HG03469 (cell line): ENCODE data around the gene CNOT10.
"Not testable (repeated sequence)": the region's sequence is repeated elsewhere in the genome, so short reads cannot be mapped to it uniquely, and the experiment has no call there.

ENCODE experiments used
- ATAC-seq: cut with Tn5 transposase; IDR thresholded peaks from one replicate; pipeline ENCODE4 v1.9.1; 2021; ENCODE audit warnings: mild to moderate bottlenecking, moderate library complexity, moderate number of reproducible peaks; ENCODE audit not compliant: unreplicated experiment

Gene CNOT10, protein sequence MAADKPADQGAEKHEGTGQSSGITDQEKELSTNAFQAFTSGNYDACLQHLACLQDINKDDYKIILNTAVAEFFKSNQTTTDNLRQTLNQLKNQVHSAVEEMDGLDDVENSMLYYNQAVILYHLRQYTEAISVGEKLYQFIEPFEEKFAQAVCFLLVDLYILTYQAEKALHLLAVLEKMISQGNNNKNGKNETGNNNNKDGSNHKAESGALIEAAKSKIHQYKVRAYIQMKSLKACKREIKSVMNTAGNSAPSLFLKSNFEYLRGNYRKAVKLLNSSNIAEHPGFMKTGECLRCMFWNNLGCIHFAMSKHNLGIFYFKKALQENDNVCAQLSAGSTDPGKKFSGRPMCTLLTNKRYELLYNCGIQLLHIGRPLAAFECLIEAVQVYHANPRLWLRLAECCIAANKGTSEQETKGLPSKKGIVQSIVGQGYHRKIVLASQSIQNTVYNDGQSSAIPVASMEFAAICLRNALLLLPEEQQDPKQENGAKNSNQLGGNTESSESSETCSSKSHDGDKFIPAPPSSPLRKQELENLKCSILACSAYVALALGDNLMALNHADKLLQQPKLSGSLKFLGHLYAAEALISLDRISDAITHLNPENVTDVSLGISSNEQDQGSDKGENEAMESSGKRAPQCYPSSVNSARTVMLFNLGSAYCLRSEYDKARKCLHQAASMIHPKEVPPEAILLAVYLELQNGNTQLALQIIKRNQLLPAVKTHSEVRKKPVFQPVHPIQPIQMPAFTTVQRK

DNA sequence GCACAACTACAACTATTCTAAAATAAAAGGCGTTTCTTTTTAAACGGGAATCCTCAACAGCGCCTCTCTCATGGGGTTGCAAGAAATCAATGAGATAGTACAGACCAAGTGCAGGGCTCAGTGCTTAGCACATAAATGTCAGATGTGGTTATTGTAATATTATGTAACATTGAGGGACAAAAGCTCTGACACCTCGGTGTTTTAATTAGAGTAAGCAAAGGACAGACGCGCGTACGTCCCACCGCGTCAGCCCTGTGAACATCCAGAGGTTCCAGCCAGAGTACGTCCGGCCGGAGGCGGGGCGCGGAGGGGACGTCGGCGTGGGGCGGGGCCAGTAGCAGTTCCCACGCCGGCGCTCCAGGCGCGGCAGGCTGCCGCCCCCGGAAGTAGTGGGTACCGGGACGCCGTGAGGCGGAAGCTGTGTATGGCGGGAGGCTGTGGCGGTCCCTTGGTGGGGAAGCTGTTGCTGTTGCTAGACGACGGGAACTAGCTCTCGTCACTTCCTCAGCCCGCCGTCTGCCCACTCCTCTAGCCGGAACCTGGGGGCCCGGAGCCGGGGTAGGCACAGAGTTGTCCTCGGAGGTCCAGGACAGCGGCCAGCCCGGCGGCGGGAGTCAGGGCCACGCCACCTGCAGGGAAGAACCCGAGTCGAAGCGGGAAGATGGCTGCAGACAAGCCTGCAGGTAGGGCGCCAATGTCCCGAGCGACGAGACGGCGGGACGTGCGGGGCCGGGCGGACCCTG is at the start of gene CNOT10:
TSS of gene CNOT10 (plus strand) at position 389 of the 743 bp plus-strand sequence. CDS start at position 662, 273 bp downstream.
- peak; percentile 97 for ATAC-seq

DNA sequence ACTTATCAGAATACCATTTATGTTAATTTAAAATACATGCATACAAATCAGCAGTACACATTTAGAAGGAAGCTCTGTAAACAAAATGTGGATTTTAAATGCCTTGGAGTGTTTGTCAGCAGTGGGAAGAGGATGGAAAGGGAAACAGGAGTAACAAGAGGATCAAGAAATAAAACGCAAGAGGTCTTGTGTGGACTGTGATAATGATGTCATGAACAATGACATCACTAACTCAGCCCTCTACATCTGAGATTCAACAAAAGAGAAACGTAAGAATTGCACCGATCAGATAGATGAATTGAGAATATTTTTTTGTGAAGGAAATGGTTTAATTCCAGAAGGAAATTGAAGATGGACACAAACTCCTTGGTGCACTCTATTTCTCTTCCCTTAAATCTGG is 44.0 kb upstream of the CNOT10 start:
- no peak for ATAC-seq

DNA sequence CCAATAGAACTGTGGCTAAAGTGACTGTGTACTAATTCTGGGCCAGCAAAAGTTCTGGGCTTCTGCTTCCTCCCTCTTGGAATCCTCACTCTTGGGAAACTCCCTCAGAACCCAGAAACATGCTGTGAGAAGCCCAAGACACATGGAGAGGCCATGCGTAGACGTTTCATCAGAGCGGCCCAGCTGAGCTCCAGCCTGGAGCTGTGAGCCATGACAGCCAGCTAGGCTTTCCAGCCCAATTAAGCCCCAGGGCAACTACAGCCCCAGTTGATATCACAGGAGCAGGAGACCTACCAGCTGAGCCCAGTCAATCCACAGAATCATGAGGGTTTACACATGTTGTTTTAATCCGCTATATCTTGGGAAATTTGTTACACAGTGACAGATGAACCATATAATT is 43.6 kb upstream of the CNOT10 start:
- no peak for ATAC-seq

DNA sequence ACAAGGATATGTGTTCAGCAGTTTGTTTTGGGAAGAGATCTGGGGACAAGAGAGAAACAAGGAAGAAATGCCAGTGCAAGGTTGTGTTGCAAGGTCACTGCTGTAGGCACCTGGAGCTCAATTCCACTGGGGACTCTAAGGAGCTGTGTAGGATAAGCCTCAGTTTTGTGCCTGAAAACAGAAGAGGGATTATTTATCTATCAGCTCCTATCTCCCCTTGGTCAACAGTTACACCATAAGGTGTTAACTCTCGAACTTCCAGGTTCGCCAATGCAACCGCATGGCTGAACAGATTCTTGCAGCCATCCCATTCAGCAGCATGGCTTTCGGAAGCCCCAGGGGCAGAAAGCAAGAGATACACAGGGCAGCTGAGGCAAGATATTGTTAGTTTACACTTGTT is 41.6 kb upstream of the CNOT10 start:
- ATAC-seq = no peak

DNA sequence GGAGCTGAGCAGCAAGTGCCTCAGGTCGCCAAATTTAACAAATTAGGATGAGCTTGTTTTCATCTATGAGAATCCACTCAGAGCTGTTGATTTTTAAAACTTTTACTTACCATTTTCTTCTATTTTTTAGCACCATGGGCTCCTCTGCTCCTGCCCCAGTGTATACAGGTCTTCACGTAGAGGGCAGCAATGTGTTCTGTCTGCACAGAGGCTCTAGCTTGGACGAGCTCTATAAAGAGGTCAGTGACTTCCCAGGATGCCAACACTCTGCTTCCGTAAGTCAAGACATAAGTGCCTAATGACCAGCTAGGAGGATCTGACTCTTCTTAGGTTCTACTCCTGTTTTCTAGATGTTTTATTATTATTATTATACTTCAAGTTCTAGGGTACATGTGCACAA is 41.2 kb upstream of the CNOT10 start:
- ATAC-seq = no peak

DNA sequence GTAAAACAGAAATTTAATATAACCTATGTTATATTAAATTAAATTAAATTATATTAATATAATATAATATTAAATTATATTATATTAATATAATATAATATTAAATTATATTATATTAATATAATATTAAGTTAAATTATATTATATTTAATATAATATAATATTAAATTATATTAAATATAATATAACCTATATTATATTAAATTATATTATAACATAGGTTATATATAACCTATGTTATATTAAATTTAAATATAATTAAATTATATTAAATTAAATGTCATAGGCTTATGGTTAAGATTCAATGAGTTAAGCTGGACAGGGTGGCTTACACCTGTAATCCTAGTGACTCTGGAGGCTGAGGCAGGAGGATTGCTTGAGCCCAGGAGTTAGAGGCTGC is 40.6 kb upstream of the CNOT10 start:
- ATAC-seq = no peak

DNA sequence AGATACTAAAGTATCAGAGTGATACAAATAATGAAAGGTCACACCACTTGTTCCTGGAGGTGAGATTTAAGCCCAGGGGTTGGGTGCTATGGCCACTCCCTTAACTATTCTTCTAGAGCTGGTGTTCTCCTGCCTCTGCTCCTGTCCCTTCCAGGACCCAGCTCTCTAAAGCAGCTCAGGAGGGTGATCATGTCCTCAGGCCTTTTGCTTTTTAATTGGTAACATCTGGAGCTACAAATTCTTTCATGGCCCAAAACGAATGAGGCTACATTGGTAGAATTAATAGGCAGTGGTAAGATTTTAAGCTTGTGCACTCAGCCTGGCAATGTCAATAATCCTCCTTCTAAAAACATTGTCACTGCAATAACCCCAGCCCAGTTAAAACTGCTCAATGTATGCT is 38.2 kb upstream of the CNOT10 start:
- ATAC-seq = no peak

DNA sequence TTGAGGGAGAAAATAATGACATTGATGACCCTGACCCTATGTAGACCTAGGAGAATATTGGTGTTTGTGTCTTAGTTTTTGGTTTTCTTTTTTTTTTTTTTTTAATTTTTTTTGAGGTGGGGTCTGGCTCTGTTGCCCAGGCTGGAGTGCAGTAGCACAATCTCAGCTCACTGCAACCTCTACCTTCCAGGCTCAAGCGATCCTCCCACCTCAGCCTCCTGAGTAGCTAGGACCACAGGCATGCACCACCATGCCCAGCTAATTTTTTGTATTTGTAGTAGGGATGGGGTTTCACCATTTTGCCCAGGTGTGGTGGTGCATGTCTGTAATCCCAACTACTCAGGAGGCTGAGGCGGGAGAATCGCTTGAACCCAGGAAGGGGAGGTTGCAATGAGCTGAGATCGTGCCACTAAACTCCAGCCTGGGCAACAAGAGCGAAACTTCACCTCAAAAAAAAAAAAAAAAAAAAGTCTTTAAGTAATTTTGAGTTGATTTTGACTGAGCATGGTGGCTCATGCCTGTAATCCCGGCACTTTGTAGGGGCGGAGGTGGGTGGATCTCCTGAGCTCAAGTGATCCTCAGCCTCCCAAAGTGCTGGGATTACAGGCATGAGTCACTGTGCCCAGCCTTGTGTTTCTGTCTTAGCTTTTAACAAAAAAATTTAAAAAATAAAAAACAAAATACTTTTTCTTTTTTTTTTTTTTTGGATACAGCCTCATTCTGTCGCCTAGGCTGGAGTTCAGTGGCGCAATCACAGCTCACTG is 32.5 kb upstream of the CNOT10 start:
- not testable (repeated sequence) for ATAC-seq

DNA sequence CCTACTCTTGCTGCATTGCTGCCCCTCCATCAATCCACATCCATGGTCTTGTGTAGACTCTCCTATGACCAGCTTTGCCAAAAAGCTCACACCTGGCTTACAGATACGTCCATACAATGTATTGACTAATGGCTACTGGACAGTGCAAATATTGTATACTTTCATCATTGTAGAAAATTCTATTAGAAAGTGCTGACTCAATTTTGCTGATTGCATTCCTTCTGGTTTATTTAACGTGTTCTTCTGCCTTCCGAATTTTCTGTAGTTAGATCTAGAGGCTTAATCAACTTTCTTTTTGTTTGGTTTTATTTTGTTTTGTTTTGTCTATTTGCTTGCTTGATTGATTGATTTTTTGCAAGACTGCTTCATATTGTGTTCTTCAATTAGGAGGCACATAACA is 29.8 kb upstream of the CNOT10 start:
- no peak for ATAC-seq

DNA sequence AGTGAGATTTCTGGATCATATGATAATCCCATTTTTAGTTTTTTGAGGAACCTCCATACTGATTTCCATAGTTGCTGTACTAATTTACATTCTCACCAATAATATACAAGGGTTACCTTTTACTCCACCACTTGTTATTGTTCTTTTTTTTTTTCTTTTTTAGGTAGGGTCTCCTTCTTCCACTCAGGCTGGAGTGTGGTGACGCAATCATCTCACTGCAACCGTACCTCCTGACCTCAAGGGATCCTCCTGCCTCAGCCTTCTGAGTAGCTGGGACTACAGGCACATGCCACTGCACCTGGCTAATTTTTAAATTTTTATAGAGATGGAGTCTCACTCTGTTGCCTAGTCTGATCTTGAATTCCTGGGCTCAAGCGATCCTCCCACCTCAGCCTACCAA is 24.4 kb upstream of the CNOT10 start:
- ATAC-seq = no peak

DNA sequence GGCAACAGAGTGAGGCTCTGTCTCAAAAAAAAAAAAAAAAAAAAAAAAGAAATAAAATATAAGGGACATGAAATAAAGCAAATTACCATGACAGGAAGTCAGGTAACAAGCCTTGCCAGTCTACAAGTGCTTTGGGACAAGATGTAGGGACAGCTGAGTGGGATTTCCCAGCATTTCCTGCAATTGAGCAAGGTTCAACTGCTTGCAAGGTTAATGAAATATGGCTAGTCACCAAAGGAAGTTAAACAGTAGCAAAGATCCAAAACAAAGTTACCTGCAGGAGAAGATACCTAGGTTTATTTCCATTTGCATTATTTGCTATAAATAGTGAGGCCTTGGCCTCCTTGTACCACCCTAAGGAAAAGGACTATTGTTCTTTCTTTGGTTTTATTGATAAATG is 22.3 kb upstream of the CNOT10 start:
- ATAC-seq = no peak

DNA sequence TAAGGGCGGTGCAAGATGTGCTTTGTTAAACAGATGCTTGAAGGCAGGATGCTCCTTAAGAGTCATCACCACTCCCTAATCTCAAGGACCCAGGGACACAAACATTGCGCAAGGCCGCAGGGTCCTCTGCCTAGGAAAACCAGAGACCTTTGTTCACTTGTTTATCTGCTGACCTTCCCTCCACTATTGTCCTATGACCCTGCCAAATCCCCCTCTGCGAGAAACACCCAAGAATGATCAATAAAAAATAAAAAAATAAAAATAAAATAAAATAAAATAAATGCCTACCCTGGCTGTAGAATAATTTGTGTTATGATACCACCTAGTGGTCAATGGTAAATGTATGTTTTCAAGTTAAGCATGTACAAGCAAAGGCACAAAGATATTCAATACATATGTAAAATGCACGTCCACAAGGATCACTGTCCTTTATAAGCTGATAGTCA is 20.3 kb upstream of the CNOT10 start:
- ATAC-seq = not testable (repeated sequence)

DNA sequence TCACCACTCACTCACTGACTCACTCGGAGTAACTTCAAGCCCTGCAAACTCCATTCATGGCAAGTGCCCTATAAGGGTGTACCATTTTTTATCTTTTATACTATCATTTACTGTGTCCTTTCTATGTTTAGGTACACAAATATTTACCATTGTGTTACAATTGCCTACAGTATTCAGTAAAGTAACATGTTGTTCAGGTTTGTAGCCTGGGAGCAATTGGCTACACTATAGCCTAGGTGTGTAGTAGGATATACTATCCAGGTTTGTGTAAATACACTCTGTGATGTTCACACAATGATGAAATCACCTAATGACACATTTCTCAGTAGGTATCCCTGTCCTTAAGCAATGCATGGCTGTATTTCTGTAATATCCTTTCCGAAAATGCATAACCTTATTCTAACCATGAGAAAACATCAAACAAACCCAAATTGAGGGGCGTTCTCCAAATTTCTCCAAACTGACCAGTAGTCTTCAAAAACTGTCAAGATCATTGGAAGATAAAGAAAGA is 17.9 kb upstream of the CNOT10 start:
- no peak for ATAC-seq

DNA sequence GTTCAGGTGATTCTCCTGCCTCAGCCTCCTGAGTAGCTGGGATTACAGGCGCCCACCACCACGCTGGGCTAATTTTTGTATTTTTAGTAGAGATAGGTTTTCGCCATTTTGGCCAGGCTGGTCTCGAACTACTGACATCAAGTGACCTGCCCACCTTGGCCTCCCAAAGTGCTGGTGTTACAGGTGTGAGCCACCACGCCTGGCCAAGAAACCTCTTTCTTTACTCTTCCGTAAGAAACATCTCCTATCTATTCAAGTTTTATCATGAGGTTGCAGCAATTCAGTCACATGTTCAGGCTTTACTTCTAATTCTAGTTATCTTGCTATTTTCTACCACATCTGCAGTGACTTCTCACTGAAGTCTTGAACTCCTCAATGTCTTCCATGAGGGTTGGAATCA is 15.8 kb upstream of the CNOT10 start:
- not testable (repeated sequence) for ATAC-seq

DNA sequence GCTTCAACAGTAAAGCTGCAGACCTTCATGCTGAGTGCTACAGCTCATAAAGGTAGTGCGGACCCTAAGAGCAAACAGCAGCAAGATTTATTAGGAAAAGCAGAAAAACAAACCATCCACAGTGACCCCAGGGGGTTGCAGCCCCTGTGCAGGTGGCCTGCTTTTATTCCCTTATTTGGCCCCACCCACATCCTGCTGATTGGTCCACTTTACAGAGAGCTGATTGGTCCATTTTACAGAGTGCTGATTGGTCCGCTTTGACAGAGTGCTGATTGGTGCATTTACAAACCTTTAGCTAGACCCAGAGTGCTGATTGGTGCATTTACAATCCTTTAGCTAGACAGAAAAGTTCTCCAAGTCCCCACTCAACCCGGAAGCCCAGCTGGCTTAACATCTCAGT is 11.3 kb upstream of the CNOT10 start:
- ATAC-seq = not testable (repeated sequence)

DNA sequence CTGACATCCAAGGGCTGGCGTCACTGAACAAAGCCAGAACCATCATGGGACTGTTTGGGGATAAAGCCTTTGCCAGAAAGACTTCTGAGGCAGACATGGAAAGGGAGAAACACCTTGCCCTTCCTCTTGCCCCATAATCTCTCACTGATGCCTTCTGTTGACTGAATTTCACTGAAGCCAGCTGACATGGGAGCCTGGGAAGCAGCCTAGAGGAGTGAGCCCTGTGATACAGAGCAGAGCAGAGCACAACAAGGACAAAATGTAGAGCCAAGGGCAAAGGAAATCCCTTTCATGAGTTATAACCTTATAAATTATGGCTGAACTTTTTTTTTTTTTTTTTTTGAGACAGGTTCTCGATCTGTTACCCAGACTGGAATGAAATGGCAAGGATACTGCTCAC is 9.8 kb upstream of the CNOT10 start:
- no peak for ATAC-seq

DNA sequence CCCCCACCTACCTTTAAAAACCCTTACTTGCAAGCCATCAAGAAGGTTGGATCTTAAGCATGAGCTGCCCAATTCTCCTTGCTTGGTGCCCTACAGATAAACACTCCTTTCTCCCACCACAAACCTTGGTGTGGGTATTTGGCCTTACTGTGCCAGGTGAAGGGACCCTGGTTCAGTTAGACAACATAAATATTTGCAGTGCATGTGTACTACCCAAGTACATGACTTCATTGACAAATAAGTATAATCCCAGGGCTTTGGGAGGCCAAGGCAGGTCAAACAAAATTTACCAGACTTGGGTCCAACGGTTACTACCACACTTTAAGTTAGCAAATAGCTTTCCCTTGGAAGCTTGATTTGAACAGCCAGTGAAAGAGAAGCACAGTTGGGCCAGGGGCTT is 9.3 kb upstream of the CNOT10 start:
- no peak for ATAC-seq

DNA sequence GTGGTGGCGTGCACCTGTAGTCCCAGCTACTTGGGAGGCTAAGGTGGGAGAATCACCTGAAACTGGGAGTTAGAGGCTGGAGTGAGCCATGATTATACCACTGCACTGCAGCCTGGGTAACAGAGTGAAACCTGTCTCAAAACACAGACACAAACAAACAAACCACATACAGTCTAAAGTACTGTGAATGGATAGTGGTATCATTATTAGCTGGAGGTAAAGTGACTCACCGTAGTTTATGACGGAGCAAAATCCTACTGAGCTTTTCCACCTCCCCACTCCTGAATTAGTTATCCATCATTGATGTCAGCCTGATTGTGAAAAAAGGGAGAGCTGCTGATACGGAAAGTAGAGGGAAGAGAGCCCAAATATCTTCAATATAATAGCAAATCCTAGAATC is 3.2 kb upstream of the CNOT10 start:
- no peak for ATAC-seq

DNA sequence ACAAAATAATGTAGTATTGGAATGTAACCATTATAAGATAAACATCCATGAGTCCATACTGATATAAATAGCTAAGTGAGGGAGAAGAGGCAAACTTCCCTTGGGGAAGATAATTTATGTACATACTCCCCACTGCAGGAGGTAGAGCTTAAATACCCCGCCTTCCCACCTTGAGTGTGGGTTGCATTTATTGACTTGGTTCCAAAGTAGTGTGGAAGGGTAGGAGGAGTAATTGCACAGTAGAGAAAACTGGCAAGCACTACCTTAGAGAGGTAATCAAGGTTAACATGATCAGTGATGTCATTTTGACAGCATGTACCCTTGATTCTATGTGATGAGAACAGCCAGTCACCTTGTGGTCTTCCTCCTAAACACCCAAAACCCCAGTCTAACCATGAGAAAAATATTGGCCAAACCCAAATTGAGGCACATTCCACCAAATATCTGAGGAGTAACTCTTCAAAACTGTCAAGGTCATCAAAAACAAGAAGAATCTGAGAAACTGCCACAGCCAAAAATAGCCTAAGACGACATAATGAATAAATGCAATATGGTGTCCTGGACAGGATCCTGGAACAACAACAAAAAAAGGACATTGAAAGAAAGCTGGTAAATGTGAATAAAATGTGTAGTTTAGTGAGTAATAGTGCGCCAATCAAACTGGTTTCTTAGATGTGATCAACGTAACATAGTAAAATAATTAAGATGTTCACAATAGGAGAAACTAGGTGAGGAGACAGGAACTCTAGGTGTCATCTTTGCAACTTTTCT is 774 bp upstream of the CNOT10 start:
- ATAC-seq = no peak
